Erythroblast (primary cell): ENCODE measurements around the gene MDK.

Experiments
- GATA1 ChIP-seq: IDR thresholded peaks from 2 replicates; pipeline ENCODE4 v1.6.1; 2011; ENCODE audit warnings: low read depth, mild to moderate bottlenecking, control low read depth, low read length, moderate library complexity
- POLR2A ChIP-seq: IDR thresholded peaks from 2 replicates; pipeline ENCODE4 v1.6.1; 2011; ENCODE audit warnings: mild to moderate bottlenecking, low read length

- TF ChIP-seq POLR2A (no peak), GATA1 (no peak)
Measured at GRCh38 chr11:46386674-46387073, 5.2 kb downstream of the MDK start.
